Gastrocnemius medialis (tissue), 4 donors: ENCODE results near the gene SFXN4. TPM values are rescaled to one million over a fixed set of nuclear protein-coding genes. Genes with fewer than 3 reads are reported as not detected.
"Not testable (repeated sequence)": the region's sequence is repeated elsewhere in the genome, so short reads cannot be mapped to it uniquely, and the experiment has no call there.

Experiments used
- ATAC-seq, 2 donors: fragments of 150-250 bp; one replicate each; pipeline ENCODE4 v1.9.1; 2016
- DNase-seq, 2 donors: peaks; one replicate each; pipeline ENCODE4 v3.0.0-alpha.2; 2019
- H3K27ac ChIP-seq, 4 donors: fragments of 200-600 bp; sonication (generic); 1 replicate in 1 of 4; 2 replicates in 3 of 4; pipeline ENCODE4 v1.5.1; 2016 to 2018; ENCODE audit warnings: mild to moderate bottlenecking in 2 of 4, moderate library complexity in 1 of 4
- H3K27me3 ChIP-seq, 3 donors: fragments of 200-600 bp; sonication (generic) in 2 of 3; 1 replicate in 1 of 3; 2 replicates in 2 of 3; pipeline versions ENCODE4 v1.5.1 to v1.6.0; 2016 to 2019; ENCODE audit warnings: mild to moderate bottlenecking in 1 of 3, moderate library complexity in 1 of 3
- H3K36me3 ChIP-seq, 2 donors: fragments of 200-600 bp; sonication (generic) in 1 of 2; one replicate each; pipeline ENCODE4 v1.5.1; 2017 to 2018
- H3K4me1 ChIP-seq, 2 donors: fragments of 200-600 bp; sonication (generic) in 1 of 2; one replicate each; pipeline ENCODE4 v1.5.1; 2016 to 2017; ENCODE audit warnings: mild to moderate bottlenecking in 2 of 2
- H3K4me3 ChIP-seq, 4 donors: fragments of 200-600 bp; sonication (generic) in 3 of 4; 1 replicate in 1 of 4; 2 replicates in 3 of 4; pipeline ENCODE4 v1.5.1; 2016 to 2019; ENCODE audit warnings: mild to moderate bottlenecking in 2 of 4
- H3K9me3 ChIP-seq, 3 donors: fragments of 200-600 bp; sonication (generic) in 2 of 3; 1 replicate in 1 of 3; 2 replicates in 2 of 3; pipeline ENCODE4 v1.5.1; 2016 to 2019
- CTCF ChIP-seq, 5 experiments: fragments of 450-650 bp in 3 of 5; fragments of 200-600 bp in 2 of 5; sonication (generic) in 2 of 5; IDR thresholded peaks in 4 of 5; conservative IDR thresholded peaks in 1 of 5; 1 replicate in 4 of 5; 2 replicates in 1 of 5; pipeline ENCODE4 v1.5.1; 2016 to 2019; ENCODE audit warnings: antibody characterized with exemption in 5 of 5, mild to moderate bottlenecking in 3 of 5, moderate library complexity in 3 of 5
- POLR2A ChIP-seq, 2 donors: fragments of 450-650 bp; IDR thresholded peaks; one replicate each; pipeline ENCODE4 v1.6.1; 2017; ENCODE audit warnings: antibody characterized with exemption in 2 of 2, mild to moderate bottlenecking in 2 of 2, moderate library complexity in 2 of 2
- in situ Hi-C, 4 donors: fragments of 200-750 bp; cut with MboI; loops; one replicate each; pipeline versions ENCODE4 v1.15.0 to v1.8.0; 2017; ENCODE audit warnings: low sequenced_read_pairs in 4 of 4
- intact Hi-C: fragments of 100-400 bp; cut with DNase I; formaldehyde crosslinking; loops from one replicate; pipeline ENCODE4 v1.15.1; 2023; ENCODE audit warnings: low total_unique reads
- total RNA-seq, 4 donors: library from RNA; depleted of rRNA; stranded (reverse); fragments of >200 nt; gene quantifications; one replicate each; pipeline versions ENCODE4 v1.1.0 to v1.2.3, GENCODE V29; 2016

SFXN4 gene
- total RNA-seq, 4 donors from 2014 or later: 25.6 to 69.7 (median 39.8) TPM

- intact Hi-C loops (no loop called here), in situ Hi-C loops (loop anchor here in 1 of 4 donors (25.0 kb wide), 1 partner anchor 709 kb away; the partner anchor contains the start of gene MCMBP)
- H3K36me3 ChIP-seq: peaks cover 8 to 90% of the 10 kb centered on the region in 2 donors
- TF ChIP-seq CTCF (IDR thresholded peaks at IDR 0.05 in 4 of 5, conservative IDR thresholded peaks at IDR 0.05 in 1 of 5): no peak
- H3K9me3 ChIP-seq: no peaks in the 10 kb centered on the region
- DNase-seq (no peak), ATAC-seq (no peak)
- no peaks in the 10 kb centered on the region for H3K27me3 ChIP-seq
- H3K27ac ChIP-seq: peak overlapping the region; percentile 22 to 66 (median 50)
- H3K4me1 ChIP-seq: peaks cover 0 to 8% of the 10 kb centered on the region in 2 donors
- no peak overlapping the region for H3K4me3 ChIP-seq
Measured at GRCh38 chr10:119153661-119154060, 11.9 kb downstream of the SFXN4 start.

DNA sequence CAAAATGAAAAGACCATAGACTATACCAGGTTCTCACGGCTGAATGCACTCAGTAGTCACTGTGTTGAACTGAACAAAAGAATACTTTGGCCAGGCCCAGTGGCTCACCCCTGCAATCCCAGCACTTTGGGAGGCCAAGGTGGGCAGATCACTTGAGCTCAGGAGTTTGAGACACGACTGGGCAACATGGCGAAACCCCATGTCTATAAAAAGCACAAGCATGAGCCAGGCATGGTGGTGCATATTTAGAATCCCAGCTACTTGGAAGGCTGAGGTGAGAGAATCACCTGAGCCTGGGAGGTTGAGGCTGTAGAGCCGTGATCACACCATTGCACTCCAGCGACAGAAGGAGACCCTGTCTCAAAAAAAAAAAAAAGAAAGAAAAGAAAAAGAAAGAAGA lies 12.5 kb downstream of the SFXN4 start:
- Histone ChIP-seq H3K36me3 (peaks cover 8 to 83% of the 10 kb centered on the region in 2 donors), H3K27ac (peak overlapping the region; percentile 26 to 66 (median 50)), H3K27me3 (no peaks in the 10 kb centered on the region), H3K4me3 (no peak overlapping the region), H3K9me3 (no peaks in the 10 kb centered on the region), H3K4me1 (peaks cover 0 to 8% of the 10 kb centered on the region in 2 donors)
- intact Hi-C loops: no loop called here
- no peak for TF ChIP-seq POLR2A (IDR thresholded peaks at IDR 0.05)
- TF ChIP-seq CTCF (IDR thresholded peaks at IDR 0.05 in 4 of 5, conservative IDR thresholded peaks at IDR 0.05 in 1 of 5): no peak
- ATAC-seq (peak in 1 of 2 donors; percentile 92), DNase-seq (peak in 1 of 2 donors; percentile 65)
- in situ Hi-C loops: loop anchor here in 1 of 4 donors (25.0 kb wide), 1 partner anchor 709 kb away; the partner anchor contains the start of gene MCMBP

DNA sequence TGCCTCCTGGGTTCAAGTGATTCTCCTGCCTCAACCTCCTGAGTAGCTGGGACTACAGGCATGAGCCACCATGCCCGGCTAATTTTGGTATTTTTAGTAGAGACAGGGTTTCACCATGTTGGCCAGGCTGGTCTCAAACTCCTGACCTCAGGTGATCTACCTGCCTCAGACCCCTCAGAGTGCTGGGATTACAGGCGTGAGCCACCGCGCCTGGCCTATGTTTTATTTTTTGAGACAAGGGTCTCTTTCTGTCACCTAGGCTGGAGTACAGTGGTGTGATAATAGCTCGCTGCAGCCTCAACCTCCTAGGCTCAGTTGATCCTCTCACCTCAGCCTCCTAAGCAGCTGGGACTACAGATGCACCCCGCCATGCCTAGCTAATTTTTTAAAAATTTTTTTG lies 13.9 kb downstream of the SFXN4 start:
- H3K27me3 ChIP-seq, H3K9me3 ChIP-seq, ATAC-seq, H3K4me3 ChIP-seq, H3K4me1 ChIP-seq, H3K27ac ChIP-seq, intact Hi-C loops, DNase-seq: not testable (repeated sequence)
- H3K36me3 ChIP-seq: peaks cover 5 to 84% of the 10 kb centered on the region in 2 donors
- in situ Hi-C loops: loop anchor here in 1 of 4 donors (25.0 kb wide), 1 partner anchor 711 kb away; the partner anchor contains the start of gene MCMBP

- in situ Hi-C loops: loop anchor here in 1 of 4 donors (25.0 kb wide), 1 partner anchor 713 kb away; the partner anchor contains the start of gene MCMBP
- H3K4me1 ChIP-seq: peaks cover 0 to 8% of the 10 kb centered on the region in 2 donors
- H3K36me3 ChIP-seq: peaks cover 5 to 76% of the 10 kb centered on the region in 2 donors
- no peaks in the 10 kb centered on the region for H3K9me3 ChIP-seq
- intact Hi-C loops: no loop called here
- no peak for TF ChIP-seq POLR2A (IDR thresholded peaks at IDR 0.05)
- no peak for TF ChIP-seq CTCF (IDR thresholded peaks at IDR 0.05 in 4 of 5, conservative IDR thresholded peaks at IDR 0.05 in 1 of 5)
- H3K27me3 ChIP-seq: no peaks in the 10 kb centered on the region
- H3K4me3 ChIP-seq: no peak overlapping the region
- DNase-seq (peak in 1 of 2 donors; percentile 1), ATAC-seq (no peak)
- H3K27ac ChIP-seq: no peak overlapping the region
Measured at GRCh38 chr10:119149729-119150128, 15.8 kb downstream of the SFXN4 start.

GRCh38 chr10:119149157-119149556 lies 16.4 kb downstream of the SFXN4 start:
- in situ Hi-C loops (no loop called here), intact Hi-C loops (no loop called here)
- ATAC-seq: no peak
- Histone ChIP-seq H3K27me3 (no peaks in the 10 kb centered on the region), H3K4me3 (no peak overlapping the region), H3K36me3 (peaks cover 2 to 71% of the 10 kb centered on the region in 2 donors), H3K9me3 (no peaks in the 10 kb centered on the region), H3K4me1 (peaks cover 0 to 8% of the 10 kb centered on the region in 2 donors), H3K27ac (no peak overlapping the region)
- DNase-seq: peak in 1 of 2 donors; percentile 6
- no peak for TF ChIP-seq CTCF (IDR thresholded peaks at IDR 0.05 in 4 of 5, conservative IDR thresholded peaks at IDR 0.05 in 1 of 5)
